HG03442 (cell line): ENCODE results near the gene HUNK.
"Not testable (repeated sequence)": the region's sequence is repeated elsewhere in the genome, so short reads cannot be mapped to it uniquely, and the experiment has no call there.

ENCODE experiments used
- ATAC-seq: cut with Tn5 transposase; IDR thresholded peaks from one replicate; pipeline ENCODE4 v1.9.1; 2021; ENCODE audit warnings: mild to moderate bottlenecking, moderate library complexity; ENCODE audit not compliant: unreplicated experiment

The HUNK gene

DNA sequence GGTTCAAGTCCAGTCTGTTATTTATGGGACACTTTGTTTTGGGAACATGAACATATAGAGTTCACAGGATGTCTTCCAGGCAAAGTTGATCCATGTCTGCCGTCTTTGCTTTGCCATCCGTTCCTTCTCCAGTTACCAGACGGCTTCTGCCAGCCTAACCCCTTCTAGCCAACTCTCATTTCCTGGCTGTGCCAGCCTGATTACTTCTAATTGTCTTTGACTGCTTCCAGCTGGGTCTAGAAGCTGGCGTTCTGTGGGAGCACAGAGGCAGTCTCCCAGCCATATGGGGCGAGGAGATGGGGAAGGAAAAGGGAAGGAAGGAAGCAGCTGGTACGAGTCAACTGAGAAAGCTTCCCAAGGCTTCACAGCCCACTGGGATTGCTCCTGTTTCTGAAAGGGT is 3.1 kb upstream of the HUNK start:
- no peak for ATAC-seq

- no peak for ATAC-seq
Measured at GRCh38 chr21:31870472-31871193, 2.2 kb upstream of the HUNK start.

- ATAC-seq = not testable (repeated sequence)
Measured at GRCh38 chr21:31871371-31871770, 1.4 kb upstream of the HUNK start.

GRCh38 chr21:31872072-31872451 is 758 bp upstream of the HUNK start:
- ATAC-seq = no peak

GRCh38 chr21:31873275-31873695 is 465 bp downstream of the HUNK start:
- ATAC-seq = no peak

DNA sequence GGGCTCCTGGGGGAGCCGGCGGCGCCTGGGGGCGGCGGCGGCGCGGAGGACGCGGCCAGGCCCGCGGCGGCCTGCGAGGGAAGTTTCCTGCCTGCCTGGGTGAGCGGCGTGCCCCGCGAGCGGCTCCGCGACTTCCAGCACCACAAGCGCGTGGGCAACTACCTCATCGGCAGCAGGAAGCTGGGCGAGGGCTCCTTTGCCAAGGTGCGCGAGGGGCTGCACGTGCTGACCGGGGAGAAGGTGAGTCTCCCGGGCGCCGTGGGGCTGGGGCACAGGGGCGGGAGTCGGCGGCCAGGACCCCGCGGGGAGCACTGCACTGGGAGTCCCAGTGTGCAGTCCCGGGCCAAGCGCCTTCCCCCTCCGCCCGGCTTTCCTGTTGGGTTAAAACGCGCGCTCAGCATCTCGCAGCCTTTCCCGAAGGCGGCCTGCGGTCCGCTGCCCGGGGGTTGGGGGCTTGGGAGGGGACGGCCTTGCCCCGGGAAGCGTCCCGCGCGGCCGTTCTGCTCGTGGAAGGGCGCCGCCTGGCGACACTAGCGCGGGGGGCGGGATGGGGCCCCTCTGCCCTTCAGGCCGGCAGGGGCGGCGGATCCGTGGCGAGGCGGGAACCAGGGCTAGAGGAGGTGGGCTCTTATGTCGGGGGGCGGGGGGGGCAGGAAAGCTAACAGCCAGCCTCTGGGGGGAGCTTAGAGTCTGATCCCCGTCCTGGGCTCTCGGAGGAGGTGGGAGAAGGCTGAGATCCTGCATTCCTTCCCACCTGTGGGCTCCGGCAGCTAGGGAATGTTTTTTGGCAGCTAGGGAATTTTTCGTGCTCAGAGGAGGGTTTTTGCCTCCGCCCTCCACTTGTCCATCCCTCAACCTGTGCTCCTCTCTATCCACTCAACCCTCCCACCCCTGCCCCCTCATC is 1.1 kb downstream of the HUNK start:
- ATAC-seq = no peak

DNA sequence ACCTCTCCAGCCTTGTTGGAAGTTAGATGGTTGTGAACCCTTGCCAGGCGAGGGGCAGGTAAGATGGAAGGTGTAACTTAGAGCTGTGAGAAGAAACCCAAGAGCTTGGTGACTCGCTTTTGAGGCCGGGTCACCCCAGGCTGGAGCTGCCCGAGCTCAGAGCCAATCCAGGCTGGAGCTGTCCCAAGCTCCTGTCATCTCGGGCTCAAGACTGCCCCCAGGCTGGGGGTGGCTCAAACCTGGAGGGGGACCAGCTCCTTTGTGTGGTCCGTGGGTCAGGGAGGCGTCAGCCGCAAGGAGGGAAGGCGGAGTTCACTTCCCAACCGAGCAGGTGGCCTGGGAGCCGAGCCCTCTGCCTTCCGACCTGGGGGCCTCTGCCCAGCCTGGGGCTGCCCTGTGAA is 2.0 kb downstream of the HUNK start:
- no peak for ATAC-seq

- no peak for ATAC-seq
Measured at GRCh38 chr21:31875496-31876015, 2.7 kb downstream of the HUNK start.

GRCh38 chr21:31877463-31877957 is 4.7 kb downstream of the HUNK start:
- no peak for ATAC-seq

- no peak for ATAC-seq
Measured at GRCh38 chr21:31878831-31879230, 6.0 kb downstream of the HUNK start.

- no peak for ATAC-seq
Measured at GRCh38 chr21:31879241-31879650, 6.4 kb downstream of the HUNK start.

GRCh38 chr21:31879911-31880310 is 7.1 kb downstream of the HUNK start:
- no peak for ATAC-seq

GRCh38 chr21:31880816-31881215 is 8.0 kb downstream of the HUNK start:
- no peak for ATAC-seq

DNA sequence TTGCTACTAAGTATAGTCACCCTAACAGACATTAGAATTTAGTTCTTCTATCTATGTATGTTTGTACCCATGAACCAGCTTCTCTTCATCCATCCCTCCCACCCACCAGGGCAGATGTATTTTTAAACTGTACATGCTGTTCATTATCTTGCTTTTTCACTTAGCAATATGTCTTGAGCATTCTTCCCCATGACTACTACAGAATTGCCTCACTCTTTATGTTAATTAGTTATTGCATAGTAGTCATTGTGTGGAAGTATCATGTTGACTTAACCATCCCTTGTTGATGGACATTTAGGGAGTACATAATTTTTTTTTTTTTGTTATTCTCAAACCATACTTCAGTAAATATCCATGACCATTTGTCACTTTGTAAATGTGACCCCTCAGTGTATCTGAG is 9.9 kb downstream of the HUNK start:
- ATAC-seq = no peak

GRCh38 chr21:31885146-31885545 is 12.3 kb downstream of the HUNK start:
- ATAC-seq = no peak

DNA sequence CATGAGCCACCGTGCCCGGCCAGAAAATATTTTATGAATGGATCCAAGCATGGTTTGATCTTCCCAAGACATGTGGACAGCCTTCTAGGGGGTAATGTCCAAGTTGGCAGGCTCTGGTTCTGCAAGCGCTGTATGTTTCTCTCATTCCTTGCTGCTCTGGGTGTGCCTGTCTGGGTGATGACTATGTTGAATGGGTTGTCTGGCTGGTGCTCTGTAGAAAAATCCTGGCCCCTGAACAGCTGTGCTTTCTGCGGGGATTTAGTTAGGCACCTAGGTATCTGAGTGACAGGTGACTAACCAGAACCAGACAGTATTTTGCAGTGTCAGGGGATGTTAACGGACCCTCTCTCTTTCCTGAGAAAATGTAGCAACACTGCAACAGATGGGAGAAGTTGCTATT is 14.1 kb downstream of the HUNK start:
- ATAC-seq = no peak

- no peak for ATAC-seq
Measured at GRCh38 chr21:31887391-31887841, 14.6 kb downstream of the HUNK start.

DNA sequence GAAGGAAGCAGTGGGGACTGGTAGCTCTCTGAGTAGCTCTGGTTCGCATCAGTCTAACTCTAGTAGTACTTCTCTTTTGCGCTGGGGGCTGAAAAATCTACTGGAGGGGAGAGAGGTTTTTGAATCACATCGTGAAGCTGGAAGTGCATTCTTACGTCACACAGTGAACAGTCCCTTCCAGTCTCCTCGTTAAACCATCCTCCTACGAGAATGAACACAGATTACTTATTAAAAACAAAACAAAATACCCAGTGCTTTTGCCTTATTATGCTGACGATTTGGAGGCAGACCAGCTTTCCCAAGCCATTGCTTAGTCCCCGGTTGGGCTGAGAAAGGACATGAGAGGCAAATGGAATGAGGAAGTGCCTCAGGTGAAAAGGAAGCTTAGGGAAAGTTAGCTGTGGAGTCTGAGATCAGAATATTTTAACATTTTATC is 16.1 kb downstream of the HUNK start:
- no peak for ATAC-seq

DNA sequence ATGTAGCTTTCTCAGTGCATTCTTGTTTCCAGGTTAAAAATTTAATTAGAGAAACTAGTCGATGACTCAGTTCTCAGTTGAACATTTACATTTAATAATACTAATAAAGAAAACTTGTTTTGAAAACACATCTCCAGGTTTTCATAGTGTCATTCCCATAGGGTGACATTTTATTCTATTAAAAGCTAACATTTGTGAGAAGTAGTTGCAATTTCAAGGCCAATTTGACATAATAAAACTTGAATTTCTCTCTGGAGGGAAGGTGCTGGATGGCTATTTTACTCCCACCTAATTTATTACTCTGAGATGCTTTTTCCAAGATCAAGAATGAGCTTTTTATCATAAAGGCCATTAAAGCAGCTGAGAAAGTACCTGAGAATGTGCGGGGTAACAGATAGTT is 16.6 kb downstream of the HUNK start:
- ATAC-seq = no peak

- ATAC-seq = no peak
Measured at GRCh38 chr21:31892686-31893085, 19.9 kb downstream of the HUNK start.

GRCh38 chr21:31893851-31894415 is 21.1 kb downstream of the HUNK start:
- no peak for ATAC-seq
